Calu3 (cell line): ENCODE data around the gene ABCB10. TPM values are rescaled to one million over a fixed set of nuclear protein-coding genes. Genes with fewer than 3 reads are reported as not detected.
"Not testable (repeated sequence)": the region's sequence is repeated elsewhere in the genome, so short reads cannot be mapped to it uniquely, and the experiment has no call there.

Experiments
- BruUV-seq: library from RNA; stranded (reverse); fragments of 400-500 nt; replicated peaks from 2 replicates; lab custom pipeline; 2021; lab: Mats Ljungman, UMichigan
- CTCF ChIA-PET: fragments of 300-600 bp; sonication (Branson Sonifier 250); formaldehyde crosslinking; loops from one replicate; lab custom pipeline; 2022; ENCODE audit warnings: antibody characterized with exemption; lab: Charles Lee
- DNase-seq: peaks from one replicate; pipeline ENCODE4 v3.0.0; 2022
- H3K27ac Mint-ChIP-seq: one replicate; pipeline ENCODE4 v1.8.0; 2022; ENCODE audit warnings: mixed read lengths; ENCODE audit not compliant: unreplicated experiment
- H3K27me3 Mint-ChIP-seq: one replicate; pipeline ENCODE4 v1.8.0; 2022; ENCODE audit warnings: mixed read lengths; ENCODE audit not compliant: unreplicated experiment
- H3K36me3 Mint-ChIP-seq: one replicate; pipeline ENCODE4 v1.8.0; 2022; ENCODE audit warnings: mild to moderate bottlenecking, moderate library complexity, mixed read lengths; ENCODE audit not compliant: insufficient read depth, unreplicated experiment
- H3K4me1 Mint-ChIP-seq: one replicate; pipeline ENCODE4 v1.8.0; 2022; ENCODE audit warnings: mild to moderate bottlenecking, low read depth, mixed read lengths; ENCODE audit not compliant: unreplicated experiment
- H3K4me3 Mint-ChIP-seq: one replicate; pipeline ENCODE4 v1.8.0; 2022; ENCODE audit warnings: mild to moderate bottlenecking, low read depth, moderate library complexity, mixed read lengths; ENCODE audit not compliant: unreplicated experiment
- H3K9me3 Mint-ChIP-seq: one replicate; pipeline ENCODE4 v1.8.0; 2022; ENCODE audit warnings: low read depth, mixed read lengths; ENCODE audit not compliant: unreplicated experiment
- intact Hi-C: fragments of 100-400 bp; cut with micrococcal nuclease; formaldehyde crosslinking; loops from one replicate; pipeline ENCODE4 v1.10.0; 2022; ENCODE audit not compliant: unreplicated experiment
- total RNA-seq: library from RNA; stranded (reverse); gene quantifications from 2 replicates; pipeline ENCODE4 v1.2.3, GENCODE V29; 2022
- TF ChIP-seq, protein P1 (sequence below): fragments of 200-600 bp; IDR thresholded peaks from one replicate; pipeline ENCODE4 v1.8.0; 2022; ENCODE audit warnings: antibody characterized with exemption; ENCODE audit not compliant: unreplicated experiment

Gene ABCB10
- total RNA-seq, 1 experiment from 2014 or later = 19.9 TPM

DNA sequence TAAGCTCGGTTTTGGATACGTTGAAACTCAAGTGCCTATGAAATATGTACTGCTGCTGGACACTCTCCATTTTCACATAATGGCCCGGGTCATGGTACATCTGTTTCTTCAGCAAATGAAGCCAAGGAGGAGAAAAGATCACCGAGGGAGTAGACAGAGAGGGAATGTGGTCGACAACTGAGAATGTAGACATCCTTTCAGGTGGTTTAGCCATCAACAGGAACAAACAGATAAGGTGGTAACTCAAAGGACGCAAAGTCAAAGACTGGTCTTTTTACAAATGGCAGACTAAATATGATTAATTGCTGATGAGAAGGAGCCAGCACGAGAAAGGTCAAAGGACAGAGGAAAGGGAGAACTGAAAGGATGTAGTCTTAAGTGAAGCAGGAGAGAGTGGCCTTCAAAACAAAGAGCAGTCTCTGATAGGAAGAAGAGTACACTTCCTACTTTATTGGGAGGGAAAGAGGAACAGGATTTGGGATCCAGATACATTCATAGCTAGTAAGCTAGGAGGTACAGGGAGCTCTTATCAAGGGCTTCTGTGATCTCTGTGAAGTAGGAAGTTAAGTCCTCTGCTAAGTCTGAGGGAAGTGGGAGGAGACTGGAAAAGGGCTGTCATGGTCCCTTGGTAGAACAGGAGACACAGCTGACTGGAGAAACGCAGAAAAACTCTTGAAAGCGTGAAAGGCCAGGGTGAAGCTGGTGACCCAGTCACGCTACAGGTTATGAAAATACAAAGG, 78.7 kb downstream of the ABCB10 start:
- no peaks in the 10 kb centered on the region for H3K9me3 Mint-ChIP-seq
- H3K4me1 Mint-ChIP-seq = no peaks in the 10 kb centered on the region
- H3K4me3 Mint-ChIP-seq = no peak overlapping the region
- no peak for DNase-seq
- no peak overlapping the region for H3K27ac Mint-ChIP-seq
- BruUV-seq = no TSS peak
- CTCF ChIA-PET = interaction anchor here (0.6 to 1.0 kb wide), 3 partner anchors 47 to 222 kb away, joined by 3 to 6 read pairs (median 3); no protein-coding TSS in a partner anchor
- H3K36me3 Mint-ChIP-seq = peaks cover 18% of the 10 kb centered on the region
- intact Hi-C loops = no loop called here
- TF ChIP-seq, protein P1, sequence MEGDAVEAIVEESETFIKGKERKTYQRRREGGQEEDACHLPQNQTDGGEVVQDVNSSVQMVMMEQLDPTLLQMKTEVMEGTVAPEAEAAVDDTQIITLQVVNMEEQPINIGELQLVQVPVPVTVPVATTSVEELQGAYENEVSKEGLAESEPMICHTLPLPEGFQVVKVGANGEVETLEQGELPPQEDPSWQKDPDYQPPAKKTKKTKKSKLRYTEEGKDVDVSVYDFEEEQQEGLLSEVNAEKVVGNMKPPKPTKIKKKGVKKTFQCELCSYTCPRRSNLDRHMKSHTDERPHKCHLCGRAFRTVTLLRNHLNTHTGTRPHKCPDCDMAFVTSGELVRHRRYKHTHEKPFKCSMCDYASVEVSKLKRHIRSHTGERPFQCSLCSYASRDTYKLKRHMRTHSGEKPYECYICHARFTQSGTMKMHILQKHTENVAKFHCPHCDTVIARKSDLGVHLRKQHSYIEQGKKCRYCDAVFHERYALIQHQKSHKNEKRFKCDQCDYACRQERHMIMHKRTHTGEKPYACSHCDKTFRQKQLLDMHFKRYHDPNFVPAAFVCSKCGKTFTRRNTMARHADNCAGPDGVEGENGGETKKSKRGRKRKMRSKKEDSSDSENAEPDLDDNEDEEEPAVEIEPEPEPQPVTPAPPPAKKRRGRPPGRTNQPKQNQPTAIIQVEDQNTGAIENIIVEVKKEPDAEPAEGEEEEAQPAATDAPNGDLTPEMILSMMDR = no peak
- no peaks in the 10 kb centered on the region for H3K27me3 Mint-ChIP-seq

GRCh38 chr1:229478852-229479251, 79.7 kb downstream of the ABCB10 start:
- Mint-ChIP-seq H3K27me3 (no peaks in the 10 kb centered on the region), H3K4me1 (no peaks in the 10 kb centered on the region), H3K36me3 (peaks cover 19% of the 10 kb centered on the region), H3K9me3 (no peaks in the 10 kb centered on the region), H3K4me3 (no peak overlapping the region), H3K27ac (no peak overlapping the region)
- no peak for DNase-seq
- TF ChIP-seq, protein P1 = no peak
- no TSS peak for BruUV-seq
- CTCF ChIA-PET = no interaction called here
- intact Hi-C loops = no loop called here

DNA sequence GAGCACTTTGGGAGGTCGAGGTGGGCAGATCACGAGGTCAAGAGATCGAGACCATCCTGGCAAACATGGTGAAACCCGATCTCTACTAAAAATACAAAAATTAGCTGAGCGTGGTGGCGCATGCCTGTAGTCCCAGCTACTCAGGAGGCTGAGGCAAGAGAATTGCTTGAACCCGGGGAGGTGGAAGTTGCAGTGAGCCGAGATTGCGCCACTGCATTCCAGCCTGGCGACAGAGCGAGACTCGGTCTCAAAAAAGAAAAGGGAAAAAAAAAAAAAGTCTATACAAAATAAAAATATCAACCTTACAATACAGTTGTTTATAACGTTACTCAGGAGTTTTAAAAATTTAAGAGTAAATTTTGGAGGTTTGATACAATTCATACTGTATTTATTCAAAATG, 82.6 kb downstream of the ABCB10 start:
- H3K4me3 Mint-ChIP-seq, intact Hi-C loops, H3K4me1 Mint-ChIP-seq, DNase-seq, H3K27me3 Mint-ChIP-seq, BruUV-seq, H3K9me3 Mint-ChIP-seq, H3K27ac Mint-ChIP-seq: not testable (repeated sequence)
- H3K36me3 Mint-ChIP-seq = peaks cover 15% of the 10 kb centered on the region
- CTCF ChIA-PET = interaction anchor here (0.6 kb wide), 1 partner anchor 15 kb away, joined by 3 read pairs; no protein-coding TSS in a partner anchor

- Mint-ChIP-seq H3K36me3 (peaks cover 26% of the 10 kb centered on the region), H3K4me1 (no peaks in the 10 kb centered on the region), H3K4me3 (no peak overlapping the region), H3K9me3 (no peaks in the 10 kb centered on the region), H3K27me3 (no peaks in the 10 kb centered on the region), H3K27ac (no peak overlapping the region)
- intact Hi-C loops = no loop called here
- no peak for DNase-seq
- CTCF ChIA-PET = no interaction called here
- no TSS peak for BruUV-seq
- TF ChIP-seq, protein P1 = no peak
Observed at GRCh38 chr1:229474509-229474908, 84.0 kb downstream of the ABCB10 start.

- TF ChIP-seq, protein P1 = no peak
- no TSS peak for BruUV-seq
- H3K9me3 Mint-ChIP-seq = no peaks in the 10 kb centered on the region
- DNase-seq = no peak
- no peak overlapping the region for H3K4me3 Mint-ChIP-seq
- CTCF ChIA-PET = no interaction called here
- intact Hi-C loops = no loop called here
- H3K36me3 Mint-ChIP-seq = peaks cover 37% of the 10 kb centered on the region
- no peaks in the 10 kb centered on the region for H3K27me3 Mint-ChIP-seq
- no peak overlapping the region for H3K27ac Mint-ChIP-seq
- H3K4me1 Mint-ChIP-seq = no peaks in the 10 kb centered on the region
Observed at GRCh38 chr1:229471175-229471574, 87.3 kb downstream of the ABCB10 start.
